Liver (tissue), 9 donors: ENCODE data around the gene CUL1. TPM values are rescaled to one million over a fixed set of nuclear protein-coding genes. Genes with fewer than 3 reads are reported as not detected.

Experiments
- DNase-seq: peaks from one replicate; pipeline ENCODE4 v3.0.0-alpha.2; 2017; ENCODE audit warnings: low spot score
- H3K27ac ChIP-seq, 2 donors: one replicate each; pipeline ENCODE4 v1.7.0; 2013; ENCODE audit warnings: inconsistent platforms in 2 of 2, low read length in 2 of 2, control low read depth in 1 of 2, low read depth in 1 of 2, mild to moderate bottlenecking in 1 of 2
- H3K27me3 ChIP-seq, 4 donors: one replicate each; pipeline versions ENCODE4 v1.6.1 to v1.7.0; 2013; ENCODE audit warnings: low read length in 3 of 4, inconsistent platforms in 1 of 4, mild to moderate bottlenecking in 1 of 4, moderate library complexity in 1 of 4; ENCODE audit not compliant: control insufficient read depth in 4 of 4, insufficient read depth in 4 of 4
- H3K36me3 ChIP-seq, 4 donors: one replicate each; pipeline versions ENCODE4 v1.6.1 to v1.7.0; 2013; ENCODE audit warnings: low read length in 3 of 4, mild to moderate bottlenecking in 3 of 4, low read depth in 1 of 4, moderate library complexity in 1 of 4; ENCODE audit not compliant: control insufficient read depth in 4 of 4, insufficient read depth in 3 of 4
- H3K4me1 ChIP-seq, 4 donors: one replicate each; pipeline versions ENCODE4 v1.6.1 to v1.7.0; 2013; ENCODE audit warnings: low read length in 3 of 4, mild to moderate bottlenecking in 3 of 4, moderate library complexity in 1 of 4; ENCODE audit not compliant: control insufficient read depth in 4 of 4, insufficient read depth in 4 of 4
- H3K4me3 ChIP-seq, 3 donors: one replicate each; pipeline versions ENCODE4 v1.6.1 to v1.7.0; 2013; ENCODE audit warnings: low read length in 3 of 3, control low read depth in 1 of 3, low read depth in 1 of 3, mild to moderate bottlenecking in 1 of 3
- H3K9ac ChIP-seq, 2 donors: one replicate each; pipeline ENCODE4 v1.7.0; 2013; ENCODE audit warnings: low read length in 2 of 2, mild to moderate bottlenecking in 2 of 2, moderate library complexity in 2 of 2, control low read depth in 1 of 2, low read depth in 1 of 2
- H3K9me3 ChIP-seq, 4 donors: one replicate each; pipeline versions ENCODE4 v1.6.1 to v1.7.0; 2013; ENCODE audit warnings: low read length in 3 of 4; ENCODE audit not compliant: control insufficient read depth in 4 of 4
- ATF3 ChIP-seq: IDR thresholded peaks from 2 replicates; pipeline ENCODE4 v1.6.1; 2016; ENCODE audit warnings: antibody characterized with exemption
- CTCF ChIP-seq: fragments of 150-350 bp; IDR thresholded peaks from 2 replicates; pipeline ENCODE4 v1.5.1; 2017; ENCODE audit warnings: improper control_type of control experiment, low read depth, low read length; ENCODE audit not compliant: missing input control
- EGR1 ChIP-seq, 2 donors: IDR thresholded peaks; 2 replicates each; pipeline ENCODE4 v1.6.1; 2016 to 2018; ENCODE audit warnings: antibody characterized with exemption in 2 of 2, low read depth in 2 of 2
- FOXA1 ChIP-seq: IDR thresholded peaks from 2 replicates; pipeline ENCODE4 v1.6.1; 2016; ENCODE audit warnings: antibody characterized with exemption
- FOXA2 ChIP-seq: IDR thresholded peaks from 2 replicates; pipeline ENCODE4 v1.6.1; 2016; ENCODE audit warnings: antibody characterized with exemption
- GABPA ChIP-seq, 2 donors: IDR thresholded peaks in 1 of 2; conservative IDR thresholded peaks in 1 of 2; 2 replicates each; pipeline ENCODE4 v1.6.1; 2016; ENCODE audit warnings: antibody characterized with exemption in 2 of 2, mild to moderate bottlenecking in 1 of 2, moderate library complexity in 1 of 2
- HNF4A ChIP-seq, 2 donors: conservative IDR thresholded peaks; 2 replicates each; pipeline ENCODE4 v1.6.1; 2016; ENCODE audit warnings: antibody characterized with exemption in 2 of 2, mild to moderate bottlenecking in 2 of 2
- HNF4G ChIP-seq: IDR thresholded peaks from 2 replicates; pipeline ENCODE4 v1.6.1; 2016; ENCODE audit warnings: antibody characterized with exemption
- JUND ChIP-seq, 2 donors: IDR thresholded peaks; 2 replicates each; pipeline ENCODE4 v1.6.1; 2016; ENCODE audit warnings: antibody characterized with exemption in 2 of 2
- MAX ChIP-seq: IDR thresholded peaks from 2 replicates; pipeline ENCODE4 v1.6.1; 2016; ENCODE audit warnings: antibody characterized with exemption
- NR2F2 ChIP-seq: IDR thresholded peaks from 2 replicates; pipeline ENCODE4 v1.6.1; 2016; ENCODE audit warnings: antibody characterized with exemption
- RAD21 ChIP-seq, 2 donors: IDR thresholded peaks; 2 replicates each; pipeline ENCODE4 v1.6.1; 2016; ENCODE audit warnings: antibody characterized with exemption in 2 of 2, mild to moderate bottlenecking in 2 of 2
- REST ChIP-seq: IDR thresholded peaks from 2 replicates; pipeline ENCODE4 v1.6.1; 2016; ENCODE audit warnings: antibody characterized with exemption, mild to moderate bottlenecking
- RXRA ChIP-seq, 2 donors: IDR thresholded peaks; 2 replicates each; pipeline ENCODE4 v1.6.1; 2017 to 2018; ENCODE audit warnings: antibody characterized with exemption in 2 of 2, mild to moderate bottlenecking in 1 of 2
- SP1 ChIP-seq: IDR thresholded peaks from 2 replicates; pipeline ENCODE4 v1.6.1; 2018; ENCODE audit warnings: antibody characterized with exemption, mild to moderate bottlenecking
- TAF1 ChIP-seq: conservative IDR thresholded peaks from 2 replicates; pipeline ENCODE4 v1.6.1; 2016; ENCODE audit warnings: antibody characterized with exemption, mild to moderate bottlenecking
- YY1 ChIP-seq: IDR thresholded peaks from 2 replicates; pipeline ENCODE4 v1.6.1; 2016; ENCODE audit warnings: antibody characterized with exemption, mild to moderate bottlenecking
- WGBS: extraction: QIAGEN DNeasy Blood & Tissue Kit; methylation state at CpG from one replicate; pipeline ENCODE4 v1.1.7; 2013; 5-methylcytosine and 5-hydroxymethylcytosine counted together
- polyA plus RNA-seq, 2 donors: library from polyadenylated mRNA; stranded (reverse) in 1 of 2; unstranded in 1 of 2; fragments of 200-250 nt in 1 of 2; fragments of >200 nt in 1 of 2; fragmentation: Nextera tagmentation in 1 of 2; extraction: Ambion mirVana in 1 of 2; gene quantifications; one replicate each; pipeline versions ENCODE4 v1.2.1 to v1.2.3, GENCODE V29; 2013 to 2015
- total RNA-seq, 2 donors: library from RNA; depleted of rRNA; stranded (reverse); fragments of >200 nt; gene quantifications; one replicate each; pipeline ENCODE4 v1.2.3, GENCODE V29; 2014
- donor health status: healthy.
- donor health status: healthy.
- donor health status: healthy.
- donor health status: healthy.
- donor health status: healthy.

The CUL1 gene
- total and polyA plus RNA-seq, 4 donors: 21.7 to 56.7 (median 26.7) TPM

GRCh38 chr7:148804343-148805235, 105.9 kb downstream of the CUL1 start:
- Histone ChIP-seq H3K9me3 (no peaks in the 10 kb centered on the region), H3K4me3 (no peak overlapping the region), H3K27me3 (no peaks in the 10 kb centered on the region), H3K9ac (no peak overlapping the region), H3K4me1 (no peaks in the 10 kb centered on the region), H3K36me3 (peaks cover 14 to 30% (median 18%) of the 10 kb centered on the region in 4 donors), H3K27ac (no peak overlapping the region)
- TF ChIP-seq ATF3 (no peak), YY1 (no peak), CTCF (no peak), HNF4G (no peak), JUND (IDR thresholded peaks at IDR 0.05) (no peak), MAX (no peak), NR2F2 (no peak), HNF4A (conservative IDR thresholded peaks at IDR 0.05) (no peak), RAD21 (IDR thresholded peaks at IDR 0.05) (no peak), TAF1 (no peak), REST (no peak), GABPA (IDR thresholded peaks at IDR 0.05 in 1 of 2, conservative IDR thresholded peaks at IDR 0.05 in 1 of 2) (no peak), FOXA2 (no peak), SP1 (no peak), FOXA1 (no peak), EGR1 (IDR thresholded peaks at IDR 0.05; ENCODE audit: low read depth in 2 of 2) (no peak), RXRA (IDR thresholded peaks at IDR 0.05) (no peak)
- 95% methylated on average over 10 of the region's 10 CpGs for WGBS
- DNase-seq: no peak

- Histone ChIP-seq H3K9ac (no peak overlapping the region), H3K27me3 (no peaks in the 10 kb centered on the region), H3K4me3 (no peak overlapping the region), H3K9me3 (no peaks in the 10 kb centered on the region), H3K27ac (no peak overlapping the region), H3K36me3 (peaks cover 2 to 14% (median 6%) of the 10 kb centered on the region in 4 donors), H3K4me1 (no peaks in the 10 kb centered on the region)
- no peak for DNase-seq
- TF ChIP-seq JUND (IDR thresholded peaks at IDR 0.05) (no peak), RAD21 (IDR thresholded peaks at IDR 0.05) (no peak), YY1 (no peak), HNF4G (no peak), CTCF (no peak), MAX (no peak), HNF4A (conservative IDR thresholded peaks at IDR 0.05) (no peak), EGR1 (IDR thresholded peaks at IDR 0.05; ENCODE audit: low read depth in 2 of 2) (no peak), FOXA2 (no peak)
- 99% methylated on average over 7 of the region's 7 CpGs for WGBS
Measured at GRCh38 chr7:148806187-148806586, 107.5 kb downstream of the CUL1 start.
